Sciatic nerve (tissue), 2 donors: ENCODE data around the gene DENND5B. TPM values are rescaled to one million over a fixed set of nuclear protein-coding genes. Genes with fewer than 3 reads are reported as not detected.

Experiments used
- ATAC-seq: fragments of 200-7000 bp; cut with Tn5 transposase; one replicate; pipeline ENCODE4 v1.9.1; 2020; ENCODE audit warnings: mild to moderate bottlenecking, moderate library complexity
- DNase-seq: peaks from one replicate; pipeline ENCODE4 v3.0.0-alpha.2; 2020; ENCODE audit warnings: low spot score
- intact Hi-C: fragments of 100-400 bp; cut with DNase I; formaldehyde crosslinking; loops from one replicate; pipeline ENCODE4 v1.14.2; 2022
- total RNA-seq: library from RNA; stranded (reverse); fragmentation: NEBNext Ultra II Directional; extraction: Animal tissue kit (Norgen Biotek cat#: 25700); gene quantifications from one replicate; pipeline ENCODE4 v1.2.1, GENCODE V29; 2021
- donor health status: DM: no; HTN: no; CAD: no.
- donor health status: DM: no; HTN: no; CAD: no.

DENND5B gene
- total RNA-seq, 1 donor from 2014 or later: 18.2 TPM

DNA sequence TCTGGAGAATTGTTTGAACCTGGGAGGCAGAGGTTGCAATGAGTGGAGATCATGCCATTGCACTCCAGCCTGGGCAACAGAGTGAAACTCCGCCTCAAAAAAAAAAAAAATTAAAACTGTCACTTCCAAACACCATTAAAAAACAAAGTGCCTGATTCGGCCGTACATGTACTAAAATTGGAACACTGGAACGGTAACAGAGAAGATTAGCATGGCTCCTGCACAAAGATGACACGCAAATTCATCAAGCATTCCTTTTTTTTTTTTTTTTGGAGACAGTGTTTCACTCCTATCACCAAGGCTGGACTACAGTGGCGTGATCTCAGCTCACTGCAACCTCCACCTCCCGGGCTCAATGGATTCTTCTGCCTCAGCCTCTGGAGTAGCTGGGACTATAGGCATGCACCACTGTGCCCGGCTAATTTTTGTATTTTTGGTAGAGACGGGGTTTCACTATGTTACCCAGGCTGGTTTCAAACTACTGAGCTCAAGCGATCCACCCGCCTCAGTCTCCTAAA lies 224.8 kb downstream of the DENND5B start:
- DNase-seq (no peak), ATAC-seq (no peak)
- intact Hi-C loops: no loop called here

DNA sequence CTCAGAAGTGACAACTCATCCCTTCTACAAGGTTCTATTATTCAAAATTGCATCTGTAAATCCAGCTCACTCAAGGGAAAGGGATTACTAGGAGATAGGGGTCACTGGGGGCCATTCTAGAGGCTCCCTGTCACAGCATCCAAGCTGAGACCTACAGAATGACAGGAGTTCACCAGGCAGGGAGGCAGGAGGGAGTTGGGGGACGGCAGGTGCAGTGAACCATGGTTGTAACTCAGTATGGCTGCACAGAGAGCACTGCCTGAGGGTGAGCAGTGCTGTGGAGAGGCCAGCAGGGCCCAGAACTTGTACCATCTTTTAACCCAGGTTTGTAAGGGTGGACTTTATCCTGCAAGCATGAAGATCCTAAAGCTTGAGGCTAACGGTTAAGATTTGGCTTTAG lies 227.1 kb downstream of the DENND5B start:
- DNase-seq (no peak), ATAC-seq (no peak)
- intact Hi-C loops: no loop called here

DNA sequence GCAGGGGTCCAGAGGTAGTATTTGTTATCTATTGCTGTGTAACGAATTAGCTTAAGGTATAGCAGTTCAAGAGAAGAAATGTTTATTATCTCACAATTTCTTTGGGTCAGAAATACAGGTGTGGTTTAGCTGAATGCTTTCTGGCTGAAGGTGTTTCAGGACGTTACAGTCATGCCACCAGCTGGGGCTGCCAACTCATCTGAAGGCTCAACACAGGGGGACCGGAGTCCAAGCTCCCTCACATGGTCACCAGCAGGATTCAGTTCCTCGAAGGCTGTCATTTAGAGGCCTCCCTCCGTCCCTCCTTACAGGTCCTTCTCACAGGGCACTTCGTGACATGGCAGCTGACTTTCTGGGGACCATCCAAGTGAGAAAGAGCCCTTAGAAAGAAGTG lies 227.5 kb downstream of the DENND5B start:
- intact Hi-C loops: no loop called here
- DNase-seq (no peak), ATAC-seq (no peak)

DNA sequence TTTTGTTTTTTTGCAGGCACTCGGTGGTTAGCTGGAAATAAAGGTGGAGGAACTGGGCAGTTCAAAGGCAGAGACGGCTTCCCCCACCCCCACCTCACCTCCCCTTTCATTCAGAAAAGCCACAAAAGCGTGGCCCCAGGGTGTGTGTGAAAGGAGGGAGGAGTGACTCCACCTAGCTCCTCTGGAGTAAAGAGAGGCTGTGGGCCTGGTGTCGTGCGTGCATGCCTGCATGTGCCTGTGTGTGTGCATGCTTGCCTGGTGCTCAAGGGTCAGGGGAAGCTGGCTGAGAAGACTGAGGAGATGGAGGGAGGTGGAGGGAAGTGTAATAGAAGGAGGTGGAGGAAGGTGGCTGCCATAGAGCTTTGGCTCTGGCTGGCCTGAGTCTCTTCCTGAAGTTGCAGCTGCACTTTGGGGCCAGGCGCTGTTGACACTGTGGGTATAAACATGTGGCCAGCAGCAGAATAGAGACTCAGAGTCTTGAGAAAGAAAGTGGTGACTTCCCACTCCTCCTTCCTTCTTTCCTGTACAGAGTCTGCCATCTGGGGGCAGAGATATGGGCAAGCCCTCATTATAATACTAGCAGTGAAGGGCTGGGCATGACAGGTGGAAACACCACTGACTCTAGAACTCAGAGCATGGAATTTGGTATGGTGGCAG lies 228.0 kb downstream of the DENND5B start:
- peak; percentile 67 for ATAC-seq
- no peak for DNase-seq
- intact Hi-C loops: no loop called here

DNA sequence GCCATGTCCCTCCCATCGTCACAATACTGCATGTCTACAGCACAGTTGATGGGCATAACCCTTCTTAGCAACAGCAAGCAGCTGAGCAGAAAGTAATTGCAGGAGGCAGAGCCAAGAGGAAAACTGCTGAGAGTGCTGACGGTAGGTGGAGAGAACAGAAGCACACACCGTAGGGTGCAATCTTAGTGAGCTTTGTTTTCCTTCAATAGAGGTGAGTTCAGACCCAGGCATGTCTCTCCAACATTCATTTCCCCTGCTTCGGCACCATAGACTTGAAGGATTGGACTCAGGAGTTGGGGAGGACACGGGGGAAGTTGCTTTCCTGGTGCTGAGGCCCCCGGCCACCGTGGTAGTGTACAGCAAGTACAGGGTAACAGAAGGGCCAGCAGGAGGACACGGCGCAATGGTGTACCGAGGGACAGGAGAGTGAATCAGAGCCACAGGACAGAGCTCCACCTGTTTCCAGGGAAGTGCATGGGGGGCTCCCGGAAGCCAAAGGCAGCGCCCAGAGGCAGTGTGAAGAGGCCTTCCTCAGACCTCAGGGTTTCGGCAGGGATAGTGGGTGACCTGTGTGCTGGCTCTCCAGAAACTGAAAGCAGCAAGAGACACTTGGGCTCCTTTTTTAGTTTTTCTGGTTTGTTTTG lies 228.7 kb downstream of the DENND5B start:
- no peak for ATAC-seq
- intact Hi-C loops: no loop called here
- DNase-seq: no peak

DNA sequence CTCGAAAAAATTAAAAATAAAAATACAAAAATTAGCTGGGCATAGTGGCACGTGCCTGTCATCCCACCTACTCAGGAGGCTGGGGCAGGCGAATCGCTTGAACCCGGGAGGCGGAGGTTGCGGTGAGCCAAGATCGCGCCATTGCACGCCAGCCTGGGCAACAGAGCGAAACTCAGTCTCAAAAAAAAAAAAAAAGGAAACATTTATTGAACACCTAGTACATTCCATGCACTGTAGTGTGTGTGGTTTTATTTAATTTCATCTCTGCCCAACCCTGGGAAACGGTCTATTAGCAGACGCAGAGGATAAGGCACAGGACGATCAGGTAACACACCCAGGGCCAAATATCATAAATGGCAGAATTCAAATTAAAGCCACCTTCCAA lies 229.2 kb downstream of the DENND5B start:
- ATAC-seq (no peak), DNase-seq (no peak)
- intact Hi-C loops: no loop called here

DNA sequence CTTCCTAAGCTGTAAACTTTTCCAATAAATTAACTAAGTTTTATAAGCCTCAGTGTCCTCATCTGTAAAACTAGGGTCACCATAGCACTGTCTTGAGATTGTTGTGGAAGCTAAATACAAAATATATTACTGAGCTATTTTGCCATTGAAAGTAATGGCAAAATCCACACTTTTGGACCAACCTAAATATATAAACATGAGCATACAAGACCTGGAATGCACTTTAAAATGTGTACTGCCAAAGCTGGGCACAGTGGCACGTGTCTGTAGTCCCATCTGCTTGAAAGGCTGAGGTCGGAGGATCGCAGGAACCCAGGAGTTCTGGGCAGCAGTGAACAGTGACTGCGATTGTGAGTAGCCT lies 235.2 kb downstream of the DENND5B start:
- intact Hi-C loops: no loop called here

DNA sequence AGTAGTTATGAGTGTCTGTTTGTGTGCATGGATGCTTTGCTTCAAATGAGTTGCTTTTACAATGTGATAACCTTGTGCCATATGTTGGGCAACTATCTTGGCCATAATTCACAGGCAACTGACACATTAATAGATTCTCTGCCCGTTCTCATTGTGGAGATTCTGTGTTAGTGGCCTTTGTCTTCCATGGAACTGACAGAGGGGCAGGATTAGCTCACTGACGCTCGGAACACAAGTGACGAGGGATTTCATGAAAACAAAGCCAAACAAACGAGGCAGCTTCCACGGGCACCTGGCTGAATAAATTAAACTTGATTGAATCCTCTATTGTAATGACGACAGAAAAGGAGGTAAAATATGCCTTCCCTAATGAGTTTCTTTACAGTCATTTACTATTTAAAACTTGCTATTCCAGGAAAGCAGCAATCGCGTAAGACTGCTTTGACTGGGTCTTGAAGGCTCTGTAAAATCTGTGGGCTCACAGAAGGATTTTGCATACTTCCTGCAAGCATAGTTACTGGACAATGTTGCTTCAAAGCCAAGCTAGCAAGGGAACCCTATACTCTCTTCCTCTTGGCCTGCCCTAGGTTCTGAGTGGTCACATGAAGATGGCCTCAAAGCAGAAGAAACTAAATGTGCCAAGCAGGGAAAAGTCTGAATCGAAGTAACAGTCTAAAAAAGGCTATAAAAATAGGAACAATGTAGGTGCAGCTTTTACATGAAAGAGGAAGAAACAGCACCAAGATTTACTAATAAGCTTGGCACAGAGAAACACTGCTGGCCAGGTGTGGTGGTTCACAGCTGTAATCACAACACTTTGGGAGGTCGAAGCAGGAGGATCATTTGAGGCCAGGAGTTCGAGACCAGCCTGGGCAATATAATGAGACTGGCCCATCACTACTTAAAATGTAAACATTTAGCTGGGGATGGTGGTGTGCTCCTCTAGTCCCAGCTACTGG lies 236.9 kb downstream of the DENND5B start:
- ATAC-seq (peak; percentile 65), DNase-seq (no peak)
- intact Hi-C loops: no loop called here

More for the DNA sequence above, 235.2 kb downstream of the DENND5B start:
- ATAC-seq (no peak), DNase-seq (no peak)

DNA sequence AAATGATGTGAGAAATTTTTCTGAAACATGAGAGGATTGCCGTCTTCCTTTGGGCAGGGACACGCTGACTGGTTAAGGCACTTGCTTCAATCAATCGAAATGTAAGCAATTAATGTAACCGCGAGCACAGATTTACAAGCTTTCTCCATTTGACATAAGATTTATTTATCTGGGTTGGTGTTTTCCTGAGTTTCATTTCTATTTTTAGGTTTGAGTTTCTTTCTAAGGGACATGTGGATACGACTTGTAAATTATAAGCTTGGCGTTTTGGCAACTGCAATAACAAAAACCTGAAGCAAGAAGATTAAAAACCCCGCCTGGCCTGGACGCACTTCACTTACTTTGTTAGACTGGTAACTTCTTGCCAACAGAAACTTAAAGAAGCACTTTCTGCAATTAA lies 244.7 kb downstream of the DENND5B start:
- ATAC-seq (no peak), DNase-seq (no peak)
- intact Hi-C loops: no loop called here

DNA sequence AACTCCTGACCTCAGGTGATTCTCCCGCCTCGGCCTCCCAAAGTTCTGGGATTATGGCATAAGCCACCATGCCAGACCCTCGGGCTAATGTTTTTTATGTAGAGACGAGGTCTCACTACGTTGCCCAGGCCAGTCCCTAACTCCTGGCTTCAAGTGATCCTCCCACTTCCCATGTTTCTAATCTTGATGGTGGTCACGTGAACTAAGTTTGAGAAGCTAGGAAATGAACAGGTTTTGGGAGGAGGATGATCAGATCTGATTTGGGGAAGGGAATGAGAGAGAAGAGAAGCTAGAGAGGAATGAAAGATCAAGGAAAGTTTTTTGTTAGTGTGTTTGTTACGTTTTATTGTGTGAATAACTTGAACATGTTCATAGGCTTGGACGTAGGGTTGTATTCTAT lies 247.8 kb downstream of the DENND5B start:
- intact Hi-C loops: no loop called here
- DNase-seq (no peak), ATAC-seq (no peak)

DNA sequence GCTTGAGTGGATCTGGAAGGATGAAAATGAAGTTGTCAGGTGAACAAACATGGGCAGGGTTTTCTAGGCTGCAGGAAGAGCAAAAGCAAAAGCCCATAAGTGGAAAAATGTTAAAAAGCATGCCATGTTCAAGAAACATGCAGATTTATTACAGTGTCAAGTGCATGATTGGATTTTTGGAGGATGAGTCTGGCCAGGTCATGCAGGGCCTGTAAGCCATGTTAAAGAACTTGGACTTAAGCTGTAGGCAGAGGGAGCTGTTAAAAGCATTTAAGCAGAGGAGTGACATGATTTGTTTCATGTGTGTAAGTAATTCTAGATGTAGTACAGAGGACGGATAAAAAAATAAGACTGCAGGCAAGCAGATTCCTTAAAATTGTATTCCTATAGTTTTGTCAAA lies 248.7 kb downstream of the DENND5B start:
- intact Hi-C loops: no loop called here
- no peak for DNase-seq
- no peak for ATAC-seq

DNA sequence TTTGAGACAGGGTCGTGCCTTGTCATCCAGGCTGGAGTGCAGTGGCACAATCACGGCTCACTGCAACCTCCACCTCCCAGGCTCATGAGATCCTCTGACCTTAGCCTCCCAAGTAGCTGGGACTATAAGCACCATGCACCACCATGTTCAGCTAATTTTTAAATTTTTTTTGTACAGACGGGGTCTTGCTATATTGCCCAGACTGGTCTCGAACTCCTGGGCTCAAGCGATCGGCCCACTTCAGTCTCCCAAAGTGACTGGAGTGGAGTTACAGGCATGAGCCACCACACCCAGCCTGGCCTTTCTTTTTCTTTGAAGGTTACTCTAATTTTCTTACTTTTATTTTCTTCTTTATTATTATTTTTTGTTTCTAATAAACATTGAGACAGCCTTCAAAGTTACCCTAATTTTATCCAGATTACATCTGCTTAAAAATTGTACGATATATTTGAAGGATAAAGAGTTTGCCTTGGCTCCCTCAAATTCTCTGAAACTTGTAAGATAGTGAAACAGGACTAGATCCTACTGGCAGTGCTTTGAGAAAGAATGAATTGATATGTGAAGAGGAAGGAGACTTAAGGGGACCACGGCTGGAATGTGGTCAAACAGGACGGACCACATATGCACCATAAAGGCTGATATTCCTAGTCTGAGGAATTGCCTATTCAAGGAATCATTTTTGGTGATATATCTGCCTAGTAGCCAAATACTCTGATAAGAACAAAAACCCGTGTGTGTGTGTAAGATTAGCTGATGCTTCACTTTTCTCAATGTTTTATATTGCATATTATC lies 250.9 kb downstream of the DENND5B start:
- intact Hi-C loops: no loop called here
- ATAC-seq (no peak), DNase-seq (no peak)

DNA sequence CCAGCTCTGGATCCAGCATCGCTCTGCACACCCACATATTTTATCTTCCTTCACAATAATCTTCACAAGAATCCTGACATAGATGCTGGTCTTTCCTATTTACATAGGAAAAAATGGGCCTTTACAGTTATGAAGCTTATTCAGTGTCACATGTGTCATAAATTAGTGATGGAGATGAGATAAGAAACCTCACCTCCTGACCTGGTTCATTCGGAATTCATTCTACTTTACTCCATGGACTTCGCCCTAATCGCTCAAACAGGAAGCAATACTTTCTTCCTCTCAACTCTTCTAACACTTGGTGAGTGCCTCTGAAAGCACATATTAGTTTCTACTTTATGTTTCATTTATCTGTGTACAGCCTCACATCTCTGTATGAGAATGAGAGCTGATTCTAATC lies 253.0 kb downstream of the DENND5B start:
- intact Hi-C loops: no loop called here
- DNase-seq: no peak
- no peak for ATAC-seq

Other genes starting within 250 kb of the DENND5B start
- gene ETFBKMT, start 68.6 kb upstream of the DENND5B start, total RNA-seq: 5.8 TPM
- gene AMN1, start 137.9 kb upstream of the DENND5B start, total RNA-seq: 9.3 TPM